GM21825 (cell line): ENCODE results near the gene CLDN5.

Source experiments
- ATAC-seq: cut with Tn5 transposase; IDR thresholded peaks from one replicate; pipeline ENCODE4 v1.9.1; 2021; ENCODE audit warnings: mild to moderate bottlenecking, moderate library complexity; ENCODE audit not compliant: unreplicated experiment

CLDN5 gene

GRCh38 chr22:19522881-19523239 lies 1.4 kb downstream of the CLDN5 start:
- ATAC-seq = no peak

GRCh38 chr22:19522190-19522880 lies 1.9 kb downstream of the CLDN5 start:
- ATAC-seq = no peak

- no peak for ATAC-seq
Measured at GRCh38 chr22:19520566-19521305, 3.5 kb downstream of the CLDN5 start.

- no peak for ATAC-seq
Measured at GRCh38 chr22:19520007-19520406, 4.2 kb downstream of the CLDN5 start.

- no peak for ATAC-seq
Measured at GRCh38 chr22:19519041-19519926, 4.9 kb downstream of the CLDN5 start.

GRCh38 chr22:19518635-19519034 lies 5.6 kb downstream of the CLDN5 start:
- no peak for ATAC-seq

- ATAC-seq = no peak
Measured at GRCh38 chr22:19517919-19518611, 6.1 kb downstream of the CLDN5 start.

GRCh38 chr22:19517171-19517500 lies 7.1 kb downstream of the CLDN5 start:
- ATAC-seq = no peak

- ATAC-seq = no peak
Measured at GRCh38 chr22:19516378-19517170, 7.6 kb downstream of the CLDN5 start.

- no peak for ATAC-seq
Measured at GRCh38 chr22:19515654-19516377, 8.4 kb downstream of the CLDN5 start.

GRCh38 chr22:19514831-19515565 lies 9.2 kb downstream of the CLDN5 start:
- no peak for ATAC-seq

- no peak for ATAC-seq
Measured at GRCh38 chr22:19513823-19514222, 10.4 kb downstream of the CLDN5 start.

- no peak for ATAC-seq
Measured at GRCh38 chr22:19510919-19511341, 13.3 kb downstream of the CLDN5 start.

- no peak for ATAC-seq
Measured at GRCh38 chr22:19509923-19510322, 14.3 kb downstream of the CLDN5 start.

GRCh38 chr22:19509191-19509590 lies 15.0 kb downstream of the CLDN5 start:
- no peak for ATAC-seq

- ATAC-seq = no peak
Measured at GRCh38 chr22:19508024-19508776, 16.0 kb downstream of the CLDN5 start.

GRCh38 chr22:19507534-19507861 lies 16.7 kb downstream of the CLDN5 start:
- no peak for ATAC-seq

GRCh38 chr22:19506212-19506611 lies 18.0 kb downstream of the CLDN5 start:
- no peak for ATAC-seq
